ENCODE data around the gene SETD1A. TPM values are rescaled to one million over a fixed set of nuclear protein-coding genes. Genes with fewer than 3 reads are reported as not detected.
"Not testable (repeated sequence)": the region's sequence is repeated elsewhere in the genome, so short reads cannot be mapped to it uniquely, and the experiment has no call there.

Gene SETD1A
- total RNA-seq, 1 donor from 2014 or later: 33.4 TPM

GRCh38 chr16:31016018-31016417 lies 58.5 kb downstream of the SETD1A start:
- H3K36me3 Mint-ChIP-seq (ENCODE audit: low read depth): no peaks in the 10 kb centered on the region
- H3K27me3 Mint-ChIP-seq (ENCODE audit: low read depth): peaks cover 32% of the 10 kb centered on the region
- H3K4me1 Mint-ChIP-seq: peaks cover 5% of the 10 kb centered on the region
- DNase-seq (ENCODE audit: low read depth, low spot score): no peak
- no peak overlapping the region for H3K27ac Mint-ChIP-seq (ENCODE audit: unreplicated experiment)
- no peaks in the 10 kb centered on the region for H3K9me3 Mint-ChIP-seq
- TF ChIP-seq, protein P1, sequence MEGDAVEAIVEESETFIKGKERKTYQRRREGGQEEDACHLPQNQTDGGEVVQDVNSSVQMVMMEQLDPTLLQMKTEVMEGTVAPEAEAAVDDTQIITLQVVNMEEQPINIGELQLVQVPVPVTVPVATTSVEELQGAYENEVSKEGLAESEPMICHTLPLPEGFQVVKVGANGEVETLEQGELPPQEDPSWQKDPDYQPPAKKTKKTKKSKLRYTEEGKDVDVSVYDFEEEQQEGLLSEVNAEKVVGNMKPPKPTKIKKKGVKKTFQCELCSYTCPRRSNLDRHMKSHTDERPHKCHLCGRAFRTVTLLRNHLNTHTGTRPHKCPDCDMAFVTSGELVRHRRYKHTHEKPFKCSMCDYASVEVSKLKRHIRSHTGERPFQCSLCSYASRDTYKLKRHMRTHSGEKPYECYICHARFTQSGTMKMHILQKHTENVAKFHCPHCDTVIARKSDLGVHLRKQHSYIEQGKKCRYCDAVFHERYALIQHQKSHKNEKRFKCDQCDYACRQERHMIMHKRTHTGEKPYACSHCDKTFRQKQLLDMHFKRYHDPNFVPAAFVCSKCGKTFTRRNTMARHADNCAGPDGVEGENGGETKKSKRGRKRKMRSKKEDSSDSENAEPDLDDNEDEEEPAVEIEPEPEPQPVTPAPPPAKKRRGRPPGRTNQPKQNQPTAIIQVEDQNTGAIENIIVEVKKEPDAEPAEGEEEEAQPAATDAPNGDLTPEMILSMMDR (conservative IDR thresholded peaks at IDR 0.05): no peak
- no peak overlapping the region for H3K4me3 Mint-ChIP-seq

GRCh38 chr16:31017756-31018155 lies 60.2 kb downstream of the SETD1A start:
- H3K27ac Mint-ChIP-seq (ENCODE audit: unreplicated experiment); H3K4me3 Mint-ChIP-seq; DNase-seq (ENCODE audit: low read depth, low spot score); H3K36me3 Mint-ChIP-seq (ENCODE audit: low read depth); H3K4me1 Mint-ChIP-seq; H3K9me3 Mint-ChIP-seq: not testable (repeated sequence)
- peaks cover 22% of the 10 kb centered on the region for H3K27me3 Mint-ChIP-seq (ENCODE audit: low read depth)

DNA sequence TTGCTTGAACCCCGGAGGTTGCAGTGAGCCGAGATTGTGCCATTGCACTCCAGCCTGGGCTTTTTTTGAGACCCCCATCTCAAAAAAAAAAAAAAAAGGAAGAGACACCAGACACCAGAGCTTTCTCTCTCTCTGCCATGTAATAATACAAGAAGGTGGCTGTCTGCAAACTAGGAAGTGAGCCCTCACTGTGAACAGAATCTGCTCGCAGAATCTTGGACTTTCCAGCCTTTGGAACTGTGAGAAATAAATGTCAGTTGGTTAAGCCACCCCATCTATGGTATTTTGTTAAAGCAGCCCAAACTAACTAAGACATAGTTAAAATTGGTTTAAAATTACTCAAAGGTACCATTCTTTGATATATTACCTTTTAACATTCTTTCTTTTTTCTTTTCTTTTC lies 63.0 kb downstream of the SETD1A start:
- no peaks in the 10 kb centered on the region for H3K9me3 Mint-ChIP-seq
- H3K27ac Mint-ChIP-seq (ENCODE audit: unreplicated experiment): no peak overlapping the region
- peaks cover 5% of the 10 kb centered on the region for H3K27me3 Mint-ChIP-seq (ENCODE audit: low read depth)
- no peak overlapping the region for H3K4me3 Mint-ChIP-seq
- H3K36me3 Mint-ChIP-seq (ENCODE audit: low read depth): no peaks in the 10 kb centered on the region
- H3K4me1 Mint-ChIP-seq: no peaks in the 10 kb centered on the region
- TF ChIP-seq, protein P1 (conservative IDR thresholded peaks at IDR 0.05): no peak
- no peak for DNase-seq (ENCODE audit: low read depth, low spot score)

DNA sequence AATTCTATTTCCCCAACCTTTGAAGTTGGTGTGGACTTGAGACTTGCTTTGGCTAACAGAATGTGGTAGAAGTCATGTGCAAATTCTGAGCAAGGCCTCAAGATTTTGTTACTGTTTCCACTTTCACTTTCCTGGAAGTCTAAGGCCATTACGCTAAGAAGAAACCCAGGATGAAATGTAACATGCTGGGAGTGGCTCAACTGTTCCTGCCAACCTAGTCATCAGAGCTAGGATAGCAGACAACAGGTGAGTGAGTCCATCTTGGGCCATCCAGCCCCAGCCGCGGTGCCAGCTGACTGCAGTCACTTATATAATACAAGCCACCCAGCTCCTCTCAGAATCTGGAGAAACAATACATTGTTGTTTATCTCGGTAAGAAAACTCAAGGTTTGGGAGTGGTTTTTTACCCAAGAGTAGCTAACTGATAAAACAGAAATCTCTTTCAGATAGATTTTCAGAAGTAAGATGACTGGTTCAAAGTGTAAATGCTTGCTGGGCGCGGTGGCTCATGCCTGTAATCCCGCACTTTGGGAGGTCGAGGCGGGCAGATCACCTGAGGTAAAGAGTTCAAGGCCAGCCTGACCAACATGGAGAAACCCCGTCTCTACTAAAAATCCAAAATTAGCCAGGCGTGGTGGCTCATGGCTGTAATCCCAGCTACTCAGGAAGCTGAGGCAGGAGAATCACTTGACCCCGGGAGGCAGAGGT lies 65.1 kb downstream of the SETD1A start:
- H3K36me3 Mint-ChIP-seq (ENCODE audit: low read depth): no peaks in the 10 kb centered on the region
- H3K27ac Mint-ChIP-seq (ENCODE audit: unreplicated experiment): no peak overlapping the region
- no peaks in the 10 kb centered on the region for H3K27me3 Mint-ChIP-seq (ENCODE audit: low read depth)
- no peaks in the 10 kb centered on the region for H3K9me3 Mint-ChIP-seq
- no peak for DNase-seq (ENCODE audit: low read depth, low spot score)
- no peak overlapping the region for H3K4me3 Mint-ChIP-seq
- no peaks in the 10 kb centered on the region for H3K4me1 Mint-ChIP-seq
- TF ChIP-seq, protein P1 (conservative IDR thresholded peaks at IDR 0.05): no peak

DNA sequence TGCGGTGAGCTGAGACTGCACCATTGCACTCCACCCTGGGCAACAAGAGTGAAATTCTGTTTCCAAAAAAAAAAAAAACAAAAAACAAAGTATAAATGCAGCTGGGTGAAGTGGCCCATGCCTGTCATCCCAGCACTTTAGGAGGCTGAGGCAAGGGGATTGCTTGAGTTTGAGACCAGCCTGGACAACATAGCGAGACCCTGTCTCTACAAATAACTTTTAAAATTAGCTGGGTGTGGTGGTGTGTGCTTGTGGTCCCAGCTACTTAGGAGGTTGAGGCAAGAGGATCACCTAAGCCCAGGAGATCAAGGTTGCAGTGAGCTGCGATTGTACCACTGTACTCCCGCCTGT lies 65.7 kb downstream of the SETD1A start:
- TF ChIP-seq, protein P1 (conservative IDR thresholded peaks at IDR 0.05): no peak
- Mint-ChIP-seq H3K4me3 (no peak overlapping the region), H3K4me1 (no peaks in the 10 kb centered on the region), H3K36me3 (ENCODE audit: low read depth) (no peaks in the 10 kb centered on the region), H3K9me3 (no peaks in the 10 kb centered on the region), H3K27ac (ENCODE audit: unreplicated experiment) (no peak overlapping the region), H3K27me3 (ENCODE audit: low read depth) (no peaks in the 10 kb centered on the region)
- DNase-seq (ENCODE audit: low read depth, low spot score): no peak

GRCh38 chr16:31023627-31024226 lies 66.2 kb downstream of the SETD1A start:
- H3K4me3 Mint-ChIP-seq: no peak overlapping the region
- no peaks in the 10 kb centered on the region for H3K9me3 Mint-ChIP-seq
- H3K27me3 Mint-ChIP-seq (ENCODE audit: low read depth): no peaks in the 10 kb centered on the region
- DNase-seq (ENCODE audit: low read depth, low spot score): no peak
- no peak overlapping the region for H3K27ac Mint-ChIP-seq (ENCODE audit: unreplicated experiment)
- H3K36me3 Mint-ChIP-seq (ENCODE audit: low read depth): no peaks in the 10 kb centered on the region
- H3K4me1 Mint-ChIP-seq: no peaks in the 10 kb centered on the region
- TF ChIP-seq, protein P1 (conservative IDR thresholded peaks at IDR 0.05): no peak
